B cell (primary cell): ENCODE results near the gene OSM. TPM values are rescaled to one million over a fixed set of nuclear protein-coding genes. Genes with fewer than 3 reads are reported as not detected.
A peak's percentile ranks its signal among the peaks of the same experiment; 100 is the strongest.

Experiments
- ATAC-seq: fragments of 200-7000 bp; cut with Tn5 transposase; one replicate; pipeline ENCODE4 v1.10.0; 2021; ENCODE audit warnings: low read depth, mild to moderate bottlenecking, moderate number of reproducible peaks, moderate library complexity
- CTCF ChIA-PET: fragments of 350-600 bp; sonication (Branson Sonifier 250); formaldehyde crosslinking; loops from one replicate; lab custom pipeline; 2021; ENCODE audit warnings: antibody characterized with exemption, inconsistent platforms; lab: Charles Lee
- POLR2A ChIA-PET: fragments of 350-600 bp; sonication (Branson Sonifier 250); formaldehyde crosslinking; loops from one replicate; lab custom pipeline; 2021; ENCODE audit warnings: antibody characterized with exemption; lab: Charles Lee
- DNase-seq: peaks from one replicate; pipeline ENCODE4 v3.0.0; 2013
- H2AFZ ChIP-seq: 2 replicates; pipeline ENCODE4 v1.6.1; 2012; ENCODE audit warnings: mild to moderate bottlenecking, low read depth, low read length; ENCODE audit not compliant: insufficient read depth, poor library complexity, severe bottlenecking
- H3K27ac ChIP-seq, 2 donors: 1 replicate in 1 of 2; 2 replicates in 1 of 2; pipeline ENCODE4 v1.5.1; 2012 to 2013; ENCODE audit warnings: low read length in 2 of 2, mild to moderate bottlenecking in 2 of 2, moderate library complexity in 1 of 2
- H3K27me3 ChIP-seq, 4 experiments: fragments of 200-600 bp in 1 of 4; sonication (generic) in 1 of 4; replicated peaks in 1 of 4; 1 replicate in 2 of 4; 2 replicates in 2 of 4; pipeline versions ENCODE4 v1.6.1 to v1.7.0; 2013 to 2016; ENCODE audit warnings: low read length in 3 of 4, mild to moderate bottlenecking in 2 of 4, mixed read lengths in 1 of 4, moderate library complexity in 1 of 4; ENCODE audit not compliant: insufficient read depth in 4 of 4, control insufficient read depth in 3 of 4; ENCODE audit errors: control extremely low read depth in 1 of 4
- H3K36me3 ChIP-seq, 2 experiments: replicated peaks in 1 of 2; 1 replicate in 1 of 2; 2 replicates in 1 of 2; pipeline versions ENCODE4 v1.6.1 to v1.7.1; 2013; ENCODE audit warnings: low read length in 1 of 2; ENCODE audit not compliant: insufficient read depth in 2 of 2, control insufficient read depth in 1 of 2; ENCODE audit errors: control extremely low read depth in 1 of 2, extremely low read depth in 1 of 2
- H3K4me1 ChIP-seq, 2 donors: fragments of 200-600 bp in 1 of 2; sonication (generic) in 1 of 2; 1 replicate in 1 of 2; 2 replicates in 1 of 2; pipeline versions ENCODE4 v1.5.1 to v1.6.1; 2013 to 2017; ENCODE audit warnings: low read length in 2 of 2; ENCODE audit not compliant: control insufficient read depth in 2 of 2, insufficient read depth in 2 of 2
- H3K4me2 ChIP-seq: replicated peaks from 2 replicates; pipeline ENCODE3; 2012; ENCODE audit warnings: mild to moderate bottlenecking, low read depth, low read length; ENCODE audit not compliant: poor library complexity, severe bottlenecking
- H3K4me3 ChIP-seq, 5 experiments: fragments of 200-600 bp in 1 of 5; sonication (generic) in 1 of 5; 1 replicate in 3 of 5; 2 replicates in 2 of 5; pipeline versions ENCODE4 v1.5.1 to v1.7.0; 2011 to 2016; ENCODE audit warnings: low read length in 4 of 5, mild to moderate bottlenecking in 4 of 5, low read depth in 2 of 5, control low read depth in 1 of 5, moderate library complexity in 1 of 5; ENCODE audit not compliant: insufficient read depth in 1 of 5; ENCODE audit errors: control extremely low read depth in 1 of 5, extremely low read depth in 1 of 5
- H3K79me2 ChIP-seq: fragments of 200-600 bp; sonication (generic); one replicate; pipeline ENCODE4 v1.6.0; 2016; ENCODE audit warnings: low read length; ENCODE audit not compliant: control insufficient read depth, insufficient read depth
- H3K9ac ChIP-seq: fragments of 200-600 bp; sonication (generic); 2 replicates; pipeline ENCODE4 v1.6.1; 2017; ENCODE audit warnings: mild to moderate bottlenecking, low read length, moderate library complexity
- H3K9me3 ChIP-seq, 3 donors: one replicate each; pipeline versions ENCODE4 v1.6.1 to v1.7.1; 2013; ENCODE audit warnings: low read length in 2 of 3; ENCODE audit not compliant: control insufficient read depth in 2 of 3, insufficient read depth in 1 of 3; ENCODE audit errors: control extremely low read depth in 1 of 3
- H4K20me1 ChIP-seq: 2 replicates; pipeline ENCODE4 v1.6.0; 2012; ENCODE audit warnings: mild to moderate bottlenecking, low read length; ENCODE audit not compliant: insufficient read depth, control insufficient read depth, poor library complexity, severe bottlenecking
- H3K27ac Mint-ChIP-seq: one replicate; pipeline ENCODE4 v1.8.0; 2021; ENCODE audit warnings: mixed read lengths
- H3K27me3 Mint-ChIP-seq: one replicate; pipeline ENCODE4 v1.8.0; 2021; ENCODE audit warnings: mixed read lengths
- H3K4me1 Mint-ChIP-seq: one replicate; pipeline ENCODE4 v1.8.0; 2021; ENCODE audit warnings: mixed read lengths
- H3K4me3 Mint-ChIP-seq: one replicate; pipeline ENCODE4 v1.8.0; 2021; ENCODE audit warnings: mixed read lengths
- H3K9me3 Mint-ChIP-seq: one replicate; pipeline ENCODE4 v1.8.0; 2022; ENCODE audit warnings: mixed read lengths; ENCODE audit not compliant: insufficient read depth
- CTCF ChIP-seq: fragments of 200-600 bp; IDR thresholded peaks from one replicate; pipeline ENCODE4 v1.8.0; 2022; ENCODE audit warnings: antibody characterized with exemption, mild to moderate bottlenecking
- EZH2 ChIP-seq: IDR thresholded peaks from 2 replicates; pipeline ENCODE4 v1.6.1; 2012; ENCODE audit warnings: borderline replicate concordance, low read depth, mild to moderate bottlenecking, moderate library complexity, low read length; ENCODE audit not compliant: insufficient read depth, poor library complexity, severe bottlenecking
- WGBS: methylation state at CpG from one replicate; pipeline ENCODE4 v1.1.5; 2013; ENCODE audit warnings: missing lambda C conversion rate; ENCODE audit not compliant: insufficient coverage; 5-methylcytosine and 5-hydroxymethylcytosine counted together
- intact Hi-C: fragments of 100-400 bp; cut with micrococcal nuclease; formaldehyde crosslinking; loops from one replicate; pipeline ENCODE4 v1.10.0; 2022
- polyA plus RNA-seq: library from polyadenylated mRNA; depleted of rRNA; stranded (reverse); fragments of >200 nt; gene quantifications from 2 replicates; pipeline ENCODE4 v1.2.3, GENCODE V29; 2012
- total RNA-seq, 2 donors: library from RNA; stranded (reverse); fragments of 120-200 nt in 1 of 2; gene quantifications; 1 replicate in 1 of 2; 2 replicates in 1 of 2; pipeline versions ENCODE4 v1.2.3 to v1.2.4, GENCODE V29; 2013 to 2022

OSM gene
- total and polyA plus RNA-seq, 2 donors (not counting 1 experiment from before 2014, with no cell fraction given), result 1.8 to 12.5 TPM

DNA sequence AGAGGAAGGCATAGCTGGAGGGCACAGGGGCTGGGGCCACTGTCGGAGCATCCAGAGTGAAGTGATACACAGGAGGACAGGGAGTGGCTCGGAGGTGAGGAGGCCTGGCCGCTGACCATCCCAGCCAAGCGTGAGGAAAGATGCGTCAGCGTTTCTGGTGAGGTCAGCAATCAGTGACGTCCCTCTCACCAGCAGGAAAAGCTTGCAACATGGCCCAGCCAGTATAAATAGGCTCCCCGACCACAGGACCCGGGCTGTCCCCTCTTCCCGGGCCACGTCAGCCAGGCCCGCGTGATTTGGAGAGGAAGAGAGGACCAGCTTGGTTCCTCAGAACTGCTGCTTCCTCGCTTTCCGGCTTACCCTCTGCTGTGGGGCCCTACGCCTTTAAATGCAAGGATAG is 4.2 kb upstream of the OSM start:
- ATAC-seq (no peak), DNase-seq (no peak)
- Mint-ChIP-seq H3K27ac (peak overlapping the region; percentile 29), H3K4me1 (peaks cover 26% of the 10 kb centered on the region), H3K4me3 (no peak overlapping the region), H3K9me3 (no peaks in the 10 kb centered on the region), H3K27me3 (peaks cover 6% of the 10 kb centered on the region)
- WGBS, result 58% methylated on average over 16 of the region's 16 CpGs
- H4K20me1 ChIP-seq, result no peaks in the 10 kb centered on the region
- no peak overlapping the region for H3K9ac ChIP-seq
- H3K27ac ChIP-seq, result no peak overlapping the region
- H3K9me3 ChIP-seq, result no peaks in the 10 kb centered on the region
- TF ChIP-seq EZH2 (no peak), CTCF (no peak)
- intact Hi-C loops, result no loop called here
- no peak overlapping the region for H3K4me2 ChIP-seq
- no peak overlapping the region for H3K4me3 ChIP-seq
- ChIA-PET CTCF (interaction anchor here (0.9 to 1.0 kb wide), 2 partner anchors 10 to 120 kb away, joined by 4 to 5 read pairs; no protein-coding TSS in a partner anchor), POLR2A (no interaction called here)
- H3K27me3 ChIP-seq, result no peaks in the 10 kb centered on the region
- H3K79me2 ChIP-seq, result peaks cover 14% of the 10 kb centered on the region
- H3K36me3 ChIP-seq, result peaks cover 1 to 2% of the 10 kb centered on the region in 2 experiments
- no peak overlapping the region for H2AFZ ChIP-seq
- H3K4me1 ChIP-seq, result peaks cover 15 to 27% of the 10 kb centered on the region in 2 donors

DNA sequence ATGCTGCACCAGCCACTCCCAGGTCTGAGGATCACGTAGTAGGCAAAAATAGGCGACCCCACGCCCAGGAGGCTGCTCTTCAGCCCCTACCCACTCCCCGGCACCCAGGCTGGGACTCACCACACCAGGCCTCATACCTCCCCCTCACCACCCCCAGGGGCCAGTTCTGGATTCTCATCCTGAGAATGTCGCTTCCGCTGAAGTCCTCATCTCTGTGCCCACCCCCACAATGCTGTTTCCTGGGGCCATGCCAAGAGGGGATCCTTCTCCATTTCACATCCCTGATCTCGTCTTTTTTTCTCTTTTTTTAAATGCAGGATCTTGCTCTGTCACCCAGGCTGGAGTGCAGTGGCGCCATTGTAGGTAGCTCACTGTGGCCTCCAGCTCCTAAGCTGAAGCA is 1.7 kb upstream of the OSM start:
- peaks cover 30% of the 10 kb centered on the region for H3K4me1 Mint-ChIP-seq
- no peak for DNase-seq
- H3K27ac Mint-ChIP-seq, result peak overlapping the region; percentile 97

More for the DNA sequence above, 1.7 kb upstream of the OSM start:
- H3K9ac ChIP-seq, result no peak overlapping the region
- WGBS, result 85% methylated on average over 8 of the region's 8 CpGs
- H4K20me1 ChIP-seq, result no peaks in the 10 kb centered on the region
- CTCF ChIA-PET, result interaction anchor here (0.9 to 1.3 kb wide), 3 partner anchors 8 to 160 kb away, joined by 3 to 5 read pairs (median 3); no protein-coding TSS in a partner anchor
- H3K27ac ChIP-seq, result peak overlapping the region; percentile 95 to 97
- no peaks in the 10 kb centered on the region for H3K9me3 ChIP-seq
- peaks cover 1 to 2% of the 10 kb centered on the region in 2 experiments for H3K36me3 ChIP-seq
- H3K4me1 ChIP-seq, result peaks cover 15 to 33% of the 10 kb centered on the region in 2 donors
- no peak overlapping the region for H3K4me2 ChIP-seq
- POLR2A ChIA-PET, result no interaction called here
- H3K79me2 ChIP-seq, result peaks cover 14% of the 10 kb centered on the region
- H2AFZ ChIP-seq, result no peak overlapping the region
- no peak overlapping the region for H3K4me3 ChIP-seq
- Mint-ChIP-seq H3K4me3 (peak overlapping the region; percentile 42), H3K27me3 (no peaks in the 10 kb centered on the region), H3K9me3 (no peaks in the 10 kb centered on the region)
- no peak for TF ChIP-seq EZH2
- no peak for TF ChIP-seq CTCF
- no peaks in the 10 kb centered on the region for H3K27me3 ChIP-seq
- ATAC-seq, result no peak
- intact Hi-C loops, result loop anchor here (5.0 kb wide), 2 partner anchors 1466 to 1674 kb away; partner anchors contain the start of genes XBP1 and YWHAH
